Cerebellar nuclear complex (tissue), 1 donor: ENCODE measurements around the gene MYO5B.
"Not testable (repeated sequence)": the region's sequence is repeated elsewhere in the genome, so short reads cannot be mapped to it uniquely, and the experiment has no call there.

Experiments used
- DNase-seq, 2 experiments: peaks; one replicate each; lab custom pipeline; 2025; lab: John Stamatoyannopoulos, UW

MYO5B gene

GRCh38 chr18:50194631-50195532, at the start of gene MYO5B:
MYO5B (minus strand) TSS chr18:50195147; CDS start chr18:50194793, 354 bp downstream.
- DNase-seq = no peak

GRCh38 chr18:50241768-50242167, 46.8 kb upstream of the MYO5B start:
- DNase-seq = not testable (repeated sequence)

- DNase-seq = no peak
Measured at GRCh38 chr18:50240080-50240563, 45.2 kb upstream of the MYO5B start.

GRCh38 chr18:50232419-50232818, 37.5 kb upstream of the MYO5B start:
- no peak for DNase-seq

GRCh38 chr18:50231621-50232020, 36.7 kb upstream of the MYO5B start:
- DNase-seq = no peak

GRCh38 chr18:50220249-50220648, 25.3 kb upstream of the MYO5B start:
- not testable (repeated sequence) for DNase-seq

GRCh38 chr18:50218432-50219197, 23.7 kb upstream of the MYO5B start:
- no peak for DNase-seq

- DNase-seq = no peak
Measured at GRCh38 chr18:50209311-50209710, 14.4 kb upstream of the MYO5B start.

GRCh38 chr18:50207722-50208121, 12.8 kb upstream of the MYO5B start:
- no peak for DNase-seq

GRCh38 chr18:50203801-50204604, 9.1 kb upstream of the MYO5B start:
- DNase-seq = no peak

- DNase-seq = no peak
Measured at GRCh38 chr18:50201476-50202018, 6.6 kb upstream of the MYO5B start.

GRCh38 chr18:50199921-50200320, 5.0 kb upstream of the MYO5B start:
- DNase-seq = no peak

GRCh38 chr18:50199346-50199855, 4.5 kb upstream of the MYO5B start:
- DNase-seq = no peak

GRCh38 chr18:50196261-50196660, 1.3 kb upstream of the MYO5B start:
- DNase-seq = no peak

GRCh38 chr18:50195689-50196088, 742 bp upstream of the MYO5B start:
- DNase-seq = no peak

GRCh38 chr18:50193796-50194630, 934 bp downstream of the MYO5B start:
- DNase-seq = no peak

GRCh38 chr18:50192995-50193795, 1.8 kb downstream of the MYO5B start:
- no peak for DNase-seq

GRCh38 chr18:50190926-50191325, 4.0 kb downstream of the MYO5B start:
- no peak for DNase-seq

- DNase-seq = no peak
Measured at GRCh38 chr18:50190236-50190635, 4.7 kb downstream of the MYO5B start.

GRCh38 chr18:50189160-50189559, 5.8 kb downstream of the MYO5B start:
- no peak for DNase-seq
